Hepatocyte (in vitro differentiated cells): ENCODE results near the gene NUFIP1. TPM values are rescaled to one million over a fixed set of nuclear protein-coding genes. Genes with fewer than 3 reads are reported as not detected.

ENCODE experiments used
- DNase-seq: peaks from one replicate; pipeline ENCODE4 v3.0.0-alpha.2; 2016; ENCODE audit warnings: low spot score
- H2AFZ ChIP-seq: fragments of 200-600 bp; sonication (generic); 2 replicates; pipeline ENCODE4 v1.6.0; 2016; ENCODE audit warnings: antibody characterized with exemption, mild to moderate bottlenecking
- H3K27ac ChIP-seq: fragments of 200-600 bp; sonication (generic); 2 replicates; pipeline ENCODE4 v1.5.1; 2016; ENCODE audit warnings: mild to moderate bottlenecking
- H3K27me3 ChIP-seq: fragments of 200-600 bp; sonication (generic); 2 replicates; pipeline ENCODE4 v1.6.1; 2016
- H3K36me3 ChIP-seq: fragments of 200-600 bp; sonication (generic); replicated peaks from 2 replicates; pipeline ENCODE4 v1.5.1; 2016; ENCODE audit warnings: low read depth; ENCODE audit not compliant: insufficient read depth
- H3K4me1 ChIP-seq: fragments of 200-600 bp; sonication (generic); 2 replicates; pipeline ENCODE4 v1.5.1; 2016; ENCODE audit warnings: mild to moderate bottlenecking, moderate library complexity; ENCODE audit not compliant: insufficient read depth
- H3K4me2 ChIP-seq: fragments of 200-600 bp; sonication (generic); 2 replicates; pipeline ENCODE4 v1.6.0; 2016
- H3K4me3 ChIP-seq: fragments of 200-600 bp; sonication (generic); 2 replicates; pipeline ENCODE4 v1.5.1; 2016; ENCODE audit warnings: mild to moderate bottlenecking
- H3K79me2 ChIP-seq: fragments of 200-600 bp; sonication (generic); 2 replicates; pipeline ENCODE4 v1.6.0; 2017; ENCODE audit warnings: mild to moderate bottlenecking
- H3K9me2 ChIP-seq: fragments of 200-600 bp; sonication (generic); replicated peaks from 2 replicates; pipeline ENCODE4 v1.6.0; 2017; ENCODE audit warnings: mild to moderate bottlenecking; ENCODE audit not compliant: insufficient read depth
- H3K9me3 ChIP-seq: fragments of 200-600 bp; sonication (generic); 2 replicates; pipeline ENCODE4 v1.5.1; 2016; ENCODE audit warnings: low read depth, mild to moderate bottlenecking
- H4K20me1 ChIP-seq: fragments of 200-600 bp; sonication (generic); 2 replicates; pipeline ENCODE4 v1.6.0; 2016; ENCODE audit warnings: mild to moderate bottlenecking; ENCODE audit not compliant: insufficient read depth, poor library complexity, severe bottlenecking
- CTCF ChIP-seq: fragments of 200-600 bp; sonication (generic); IDR thresholded peaks from 2 replicates; pipeline ENCODE4 v1.5.1; 2016; ENCODE audit warnings: antibody characterized with exemption, mild to moderate bottlenecking; ENCODE audit not compliant: poor library complexity
- EZH2 ChIP-seq: fragments of 200-600 bp; sonication (generic); IDR thresholded peaks from 2 replicates; pipeline ENCODE4 v1.6.1; 2016; ENCODE audit warnings: antibody characterized with exemption, mild to moderate bottlenecking, borderline replicate concordance
- EZH2phosphoT487 ChIP-seq: fragments of 200-600 bp; sonication (generic); IDR thresholded peaks from one replicate; pipeline ENCODE4 v1.6.1; 2018; ENCODE audit warnings: antibody characterized with exemption, mild to moderate bottlenecking, low read depth, moderate library complexity; ENCODE audit not compliant: unreplicated experiment, severe bottlenecking
- WGBS: methylation state at CpG from one replicate; pipeline ENCODE4 v1.1.6; 2016; ENCODE audit warnings: low lambda C conversion rate; ENCODE audit errors: missing lambda C conversion rate; 5-methylcytosine and 5-hydroxymethylcytosine counted together
- polyA plus RNA-seq: library from polyadenylated mRNA; unstranded; fragments of >200 nt; fragmentation: Nextera tagmentation; extraction: Ambion mirVana; gene quantifications from 2 replicates; pipeline ENCODE4 v1.2.1, GENCODE V29; 2016
- small RNA-seq: library from RNA; depleted of rRNA; stranded (forward); fragments of <200 nt; gene quantifications from one replicate; pipeline ENCODE3, GENCODE V24; 2014
- total RNA-seq: library from RNA; depleted of rRNA; stranded (reverse); fragments of >200 nt; gene quantifications from 2 replicates; pipeline ENCODE4 v1.2.3, GENCODE V29; 2014

NUFIP1 gene
- total and polyA plus RNA-seq, 2 experiments from 2014 or later, result 3.3 to 6.2 TPM

DNA sequence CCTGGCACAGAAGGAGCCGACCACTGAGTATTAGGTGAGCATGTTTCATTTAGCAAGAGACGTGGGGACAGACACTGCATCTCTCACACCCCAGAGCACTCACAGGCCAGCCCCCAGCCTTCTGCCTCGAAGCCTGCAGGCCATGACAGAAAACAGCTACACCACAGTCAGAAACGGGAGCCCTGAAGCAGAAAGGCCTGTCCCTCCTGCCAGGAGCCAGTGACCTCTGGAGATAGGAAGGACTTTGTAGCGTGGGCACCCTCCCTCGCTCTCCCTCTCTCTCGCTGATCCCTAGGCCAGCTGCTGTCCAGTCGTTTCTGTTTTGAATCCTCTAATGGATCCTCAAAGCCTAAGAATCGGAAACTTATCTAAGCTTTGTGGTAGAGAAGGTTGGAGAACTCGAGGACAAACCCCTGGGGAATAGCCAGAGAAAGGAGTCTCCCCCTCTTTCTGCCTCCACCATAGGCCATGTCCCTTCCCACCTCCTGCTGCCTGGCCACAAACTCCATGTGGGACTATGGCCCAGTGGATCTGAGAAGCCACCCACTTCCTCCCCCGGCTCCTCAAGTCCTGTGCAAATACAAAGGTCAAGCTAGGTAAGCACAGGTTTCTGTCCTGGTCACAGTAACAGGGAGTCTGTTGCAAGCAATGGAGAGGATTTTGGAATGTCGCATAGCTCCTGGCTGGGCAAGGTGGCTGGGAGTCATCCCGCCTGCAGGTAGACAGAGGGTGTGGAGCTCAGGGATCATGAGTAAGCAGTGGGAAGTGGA, 95.1 kb downstream of the NUFIP1 start:
- TF ChIP-seq CTCF (no peak), EZH2 (no peak), EZH2phosphoT487 (no peak)
- Histone ChIP-seq H3K4me2 (no peak overlapping the region), H3K9me3 (no peaks in the 10 kb centered on the region), H3K4me3 (no peak overlapping the region), H3K9me2 (no peaks in the 10 kb centered on the region), H3K27me3 (no peaks in the 10 kb centered on the region), H3K79me2 (no peaks in the 10 kb centered on the region), H3K4me1 (peaks cover 4% of the 10 kb centered on the region), H4K20me1 (no peaks in the 10 kb centered on the region), H3K27ac (no peak overlapping the region), H2AFZ (no peak overlapping the region), H3K36me3 (no peaks in the 10 kb centered on the region)
- 53% methylated on average over 13 of the region's 13 CpGs for WGBS
- DNase-seq, result peak; percentile 20

Small RNA genes within 50 kb of the gene (small RNA-seq; reads per million reads assigned to genes)
- 0.50 reads per million, percentile 38 among the genes with 10 or more reads in this experiment for gene RN7SL49P

Other genes starting within 250 kb of the NUFIP1 start
- 27.1 and 32.1 TPM in 2 replicates for gene GPALPP1, start 67 bp upstream of the NUFIP1 start, total RNA-seq
- gene GPALPP1, start 67 bp upstream of the NUFIP1 start, polyA plus RNA-seq, result 11.4 and 15.7 TPM in 2 replicates
- gene GTF2F2, start 131.0 kb upstream of the NUFIP1 start, total RNA-seq, result 25.7 and 25.8 TPM in 2 replicates
- 23.1 and 26.7 TPM in 2 replicates for gene GTF2F2, start 131.0 kb upstream of the NUFIP1 start, polyA plus RNA-seq
- 0.23 and 0.60 TPM in 2 replicates for gene KCTD4, start 211.6 kb upstream of the NUFIP1 start, total RNA-seq
- 0.21 and 1.2 TPM in 2 replicates for gene KCTD4, start 211.6 kb upstream of the NUFIP1 start, polyA plus RNA-seq